Activated naive CD8-positive, alpha-beta T cell treated with anti-CD3 and anti-CD28 coated beads, Interleukin-2, amount 50 U/mL, for 24 hours (primary cell): ENCODE measurements around the gene OGG1.
"Not testable (repeated sequence)": the region's sequence is repeated elsewhere in the genome, so short reads cannot be mapped to it uniquely, and the experiment has no call there.

Source experiments
- ATAC-seq: fragments of 150-1000 bp; cut with Tn5 transposase; one replicate; pipeline ENCODE4 v1.10.0; 2021
- DNase-seq: peaks from one replicate; pipeline ENCODE4 v3.0.0; 2021
- H3K27ac Mint-ChIP-seq: one replicate; pipeline ENCODE4 v1.8.0; 2021; ENCODE audit warnings: mild to moderate bottlenecking, mixed read lengths
- H3K27me3 Mint-ChIP-seq: one replicate; pipeline ENCODE4 v1.8.0; 2021; ENCODE audit warnings: mixed read lengths
- H3K36me3 Mint-ChIP-seq: one replicate; pipeline ENCODE4 v1.8.0; 2021; ENCODE audit warnings: low read depth, mixed read lengths
- H3K4me1 Mint-ChIP-seq: one replicate; pipeline ENCODE4 v1.8.0; 2021; ENCODE audit warnings: mixed read lengths
- H3K4me3 Mint-ChIP-seq: one replicate; pipeline ENCODE4 v1.8.0; 2021; ENCODE audit warnings: mild to moderate bottlenecking, moderate library complexity, mixed read lengths
- H3K9me3 Mint-ChIP-seq: one replicate; pipeline ENCODE4 v1.8.0; 2021; ENCODE audit warnings: mixed read lengths

The OGG1 gene

DNA sequence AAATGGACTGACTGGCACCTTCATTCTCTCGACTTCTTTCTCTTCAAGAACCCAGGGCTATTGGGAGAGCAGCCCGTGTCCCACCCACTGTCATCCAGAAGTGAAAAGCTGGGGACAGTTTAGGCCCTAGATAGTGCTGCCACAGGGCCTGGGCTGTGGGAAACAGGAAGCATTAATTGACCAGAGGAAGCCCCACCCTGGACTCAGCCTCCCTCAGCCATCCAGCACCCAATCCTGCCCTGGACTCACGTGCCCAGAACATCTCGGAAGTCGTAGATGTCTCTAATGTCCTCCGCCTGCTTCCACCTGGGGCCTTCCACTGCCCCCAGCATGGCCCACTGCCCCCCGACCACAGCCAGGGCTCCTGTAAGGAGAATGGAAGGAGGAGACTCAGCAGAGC is 17.7 kb downstream of the OGG1 start:
- no peak overlapping the region for H3K27ac Mint-ChIP-seq

DNA sequence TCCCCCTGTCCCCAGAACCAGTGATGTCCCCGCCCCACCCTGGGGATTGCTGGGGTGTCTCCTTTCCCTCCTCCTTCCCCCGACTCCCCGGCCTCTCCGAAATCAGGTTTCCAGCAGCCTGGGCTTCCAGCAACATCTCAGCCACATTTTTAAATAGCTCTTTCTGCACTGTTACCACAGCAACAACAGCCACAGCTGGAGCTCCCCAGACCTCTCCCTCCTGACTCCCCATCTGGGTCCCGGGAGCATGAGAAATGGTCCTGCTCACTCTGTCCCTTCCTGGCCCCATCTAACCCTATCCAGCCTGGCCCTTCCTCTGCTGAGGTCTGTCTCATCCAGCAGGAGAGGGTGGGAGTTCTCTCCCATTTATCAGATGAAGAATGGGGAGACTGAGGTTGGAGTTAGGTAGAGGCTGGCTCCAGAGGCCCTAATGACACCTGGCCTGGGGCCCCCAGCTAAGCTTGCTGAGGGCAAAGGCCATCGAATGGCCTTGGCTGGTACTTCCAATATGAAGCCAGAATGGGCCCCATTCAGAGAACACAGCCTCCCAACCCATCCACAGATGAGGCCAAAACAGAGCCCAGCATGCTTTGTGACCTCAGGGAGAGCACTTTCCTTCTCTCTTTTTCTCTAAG is 18.5 kb downstream of the OGG1 start:
- peaks cover 31% of the 10 kb centered on the region for H3K4me1 Mint-ChIP-seq
- DNase-seq = no peak
- no peak overlapping the region for H3K4me3 Mint-ChIP-seq
- H3K27ac Mint-ChIP-seq = no peak overlapping the region
- peaks cover 1% of the 10 kb centered on the region for H3K27me3 Mint-ChIP-seq
- ATAC-seq = no peak
- H3K9me3 Mint-ChIP-seq = no peaks in the 10 kb centered on the region
- peaks cover 15% of the 10 kb centered on the region for H3K36me3 Mint-ChIP-seq

More for the DNA sequence above, 17.7 kb downstream of the OGG1 start:
- no peaks in the 10 kb centered on the region for H3K9me3 Mint-ChIP-seq
- no peak overlapping the region for H3K4me3 Mint-ChIP-seq
- H3K27me3 Mint-ChIP-seq = peaks cover 1% of the 10 kb centered on the region
- H3K4me1 Mint-ChIP-seq = peaks cover 31% of the 10 kb centered on the region
- ATAC-seq = no peak
- DNase-seq = no peak
- H3K36me3 Mint-ChIP-seq = peaks cover 15% of the 10 kb centered on the region

- H3K36me3 Mint-ChIP-seq = peaks cover 15% of the 10 kb centered on the region
- H3K4me1 Mint-ChIP-seq = peaks cover 31% of the 10 kb centered on the region
- H3K9me3 Mint-ChIP-seq = no peaks in the 10 kb centered on the region
- peaks cover 1% of the 10 kb centered on the region for H3K27me3 Mint-ChIP-seq
- peak overlapping the region; percentile 80 for H3K4me3 Mint-ChIP-seq
- DNase-seq (no peak), ATAC-seq (no peak)
- peak overlapping the region; percentile 57 for H3K27ac Mint-ChIP-seq
Measured at GRCh38 chr3:9769012-9769411, 19.3 kb downstream of the OGG1 start.

DNA sequence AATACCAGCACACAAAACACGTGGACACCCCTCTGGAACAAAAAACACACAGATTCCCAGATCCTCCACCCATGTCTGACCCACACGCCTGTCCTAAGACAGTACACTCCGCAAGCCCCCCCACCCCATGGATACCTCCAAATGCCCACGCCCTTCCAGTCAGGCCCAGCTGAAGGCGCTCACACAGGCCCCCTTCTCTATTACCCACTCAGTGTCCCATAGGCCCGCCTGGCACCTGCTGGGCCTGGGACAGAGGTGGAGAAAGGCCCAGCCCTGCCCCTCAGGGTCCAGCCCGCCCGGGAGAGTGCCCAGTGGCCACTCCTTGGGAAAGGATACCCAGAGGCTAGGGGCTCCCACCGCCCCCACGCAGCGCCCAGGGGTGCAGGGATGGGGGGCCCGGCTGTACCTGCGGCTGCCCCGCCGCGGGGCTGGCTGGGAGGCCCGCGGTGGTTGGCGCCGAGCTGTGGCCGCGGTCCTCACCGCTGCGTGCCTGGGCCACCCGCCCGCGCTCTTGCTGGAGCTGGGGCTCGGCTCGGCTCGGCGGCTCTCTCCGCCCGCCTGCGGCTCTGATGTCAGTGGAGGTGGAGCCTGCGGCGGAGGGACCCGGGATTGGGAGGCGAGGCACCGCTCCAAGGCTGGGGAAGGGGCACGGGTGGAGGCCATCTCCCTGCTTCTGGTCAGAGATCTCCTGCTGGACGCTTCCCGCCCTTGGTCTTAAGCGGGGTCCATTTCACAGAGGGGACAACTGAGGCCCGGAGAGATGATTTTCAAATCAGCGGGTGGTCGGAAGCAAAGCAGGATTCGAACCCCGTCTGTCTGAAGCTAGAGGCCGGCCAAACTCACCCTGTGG is 19.9 kb downstream of the OGG1 start, which contains the start of gene CAMK1:
CAMK1 (minus strand) TSS at position 522 of the 850 bp plus-strand sequence. CDS start 2,198 bp downstream, outside the sequence.
- Mint-ChIP-seq H3K36me3 (peaks cover 15% of the 10 kb centered on the region), H3K4me3 (peak within 1 kb of the TSS; percentile 80), H3K9me3 (no peaks in the 10 kb centered on the region), H3K27me3 (peaks cover 1% of the 10 kb centered on the region), H3K27ac (peak within 1 kb of the TSS; percentile 57), H3K4me1 (peaks cover 31% of the 10 kb centered on the region)
- DNase-seq (peak; percentile 76), ATAC-seq (peak; percentile 97)

DNA sequence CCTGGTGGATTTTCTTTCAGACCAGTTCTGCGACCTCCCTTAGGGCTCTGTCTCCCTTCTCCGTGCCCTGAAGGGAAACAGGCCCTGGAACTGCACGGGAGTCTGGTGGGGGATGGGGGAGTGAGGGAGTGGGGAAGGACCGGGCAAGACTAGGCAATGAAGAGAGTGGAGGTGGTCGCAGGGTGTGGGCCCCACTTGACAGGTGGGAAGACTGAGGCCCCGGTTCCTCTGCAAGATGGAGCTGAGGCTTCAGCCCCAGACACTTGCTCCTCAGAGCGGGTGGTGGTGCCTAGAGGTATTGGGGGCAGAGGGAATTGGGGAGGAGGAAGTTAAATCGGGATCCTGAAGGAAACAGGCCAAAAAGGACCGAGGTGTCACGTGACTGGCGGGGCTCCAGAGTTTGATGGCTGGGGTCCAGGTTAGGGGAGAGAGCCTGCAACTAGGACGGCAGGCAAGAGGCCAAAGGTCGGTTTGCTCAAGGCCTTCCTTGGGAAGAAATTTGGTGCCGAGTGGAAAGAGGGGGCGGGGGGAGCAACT is 20.6 kb downstream of the OGG1 start:
- Mint-ChIP-seq H3K4me1 (peaks cover 32% of the 10 kb centered on the region), H3K27ac (peak overlapping the region; percentile 56)
- no peak for DNase-seq

DNA sequence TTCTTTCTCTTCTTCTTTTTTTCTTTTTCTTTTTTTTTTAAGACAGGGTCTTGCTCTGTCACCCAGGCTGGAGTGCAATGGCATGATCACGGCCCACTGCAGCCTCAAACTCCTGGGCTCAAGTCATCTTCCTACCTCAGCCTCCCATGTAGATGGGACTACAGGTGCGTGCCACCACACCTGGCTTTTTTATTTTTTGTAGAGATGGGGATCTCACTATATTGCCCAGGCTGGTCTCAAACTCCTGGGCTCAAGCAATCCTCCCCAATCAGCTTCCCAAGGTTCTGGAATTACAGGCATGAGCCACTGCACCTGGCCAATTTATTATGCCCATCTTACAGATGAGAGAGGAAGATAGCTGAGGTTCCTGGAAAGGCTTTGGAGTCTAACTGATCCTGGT is 21.3 kb downstream of the OGG1 start:
- H3K4me1 Mint-ChIP-seq = peaks cover 35% of the 10 kb centered on the region
- not testable (repeated sequence) for ATAC-seq, H3K27me3 Mint-ChIP-seq, H3K27ac Mint-ChIP-seq, H3K36me3 Mint-ChIP-seq, DNase-seq, H3K9me3 Mint-ChIP-seq
- peak overlapping the region; percentile 63 for H3K4me3 Mint-ChIP-seq

More for the DNA sequence above, 20.6 kb downstream of the OGG1 start:
- Mint-ChIP-seq H3K27me3 (peaks cover 1% of the 10 kb centered on the region), H3K36me3 (peaks cover 11% of the 10 kb centered on the region), H3K9me3 (no peaks in the 10 kb centered on the region), H3K4me3 (peak overlapping the region; percentile 63)
- no peak for ATAC-seq

GRCh38 chr3:9776896-9777693 is 27.3 kb downstream of the OGG1 start:
- ATAC-seq = no peak
- peaks cover 19% of the 10 kb centered on the region for H3K36me3 Mint-ChIP-seq
- peaks cover 60% of the 10 kb centered on the region for H3K4me1 Mint-ChIP-seq
- H3K4me3 Mint-ChIP-seq = peak overlapping the region; percentile 10
- peak overlapping the region; percentile 89 for H3K27ac Mint-ChIP-seq
- no peak for DNase-seq
- no peaks in the 10 kb centered on the region for H3K27me3 Mint-ChIP-seq
- no peaks in the 10 kb centered on the region for H3K9me3 Mint-ChIP-seq

- peaks cover 24% of the 10 kb centered on the region for H3K36me3 Mint-ChIP-seq
- H3K4me3 Mint-ChIP-seq = peak overlapping the region; percentile 10
- H3K27me3 Mint-ChIP-seq = no peaks in the 10 kb centered on the region
- peak overlapping the region; percentile 89 for H3K27ac Mint-ChIP-seq
- peaks cover 65% of the 10 kb centered on the region for H3K4me1 Mint-ChIP-seq
- DNase-seq (no peak), ATAC-seq (peak; percentile 45)
- no peaks in the 10 kb centered on the region for H3K9me3 Mint-ChIP-seq
Measured at GRCh38 chr3:9777694-9778021, 27.9 kb downstream of the OGG1 start.

- peak overlapping the region; percentile 42 for H3K4me3 Mint-ChIP-seq
- peak overlapping the region; percentile 89 for H3K27ac Mint-ChIP-seq
- peaks cover 69% of the 10 kb centered on the region for H3K4me1 Mint-ChIP-seq
- no peaks in the 10 kb centered on the region for H3K9me3 Mint-ChIP-seq
- no peaks in the 10 kb centered on the region for H3K27me3 Mint-ChIP-seq
- ATAC-seq = peak; percentile 85
- peaks cover 28% of the 10 kb centered on the region for H3K36me3 Mint-ChIP-seq
- peak; percentile 68 for DNase-seq
Measured at GRCh38 chr3:9778143-9779074, 28.7 kb downstream of the OGG1 start.

- DNase-seq (no peak), ATAC-seq (no peak)
- peaks cover 69% of the 10 kb centered on the region for H3K4me1 Mint-ChIP-seq
- no peaks in the 10 kb centered on the region for H3K9me3 Mint-ChIP-seq
- H3K4me3 Mint-ChIP-seq = peak overlapping the region; percentile 42
- H3K27ac Mint-ChIP-seq = peak overlapping the region; percentile 89
- H3K27me3 Mint-ChIP-seq = no peaks in the 10 kb centered on the region
- H3K36me3 Mint-ChIP-seq = peaks cover 35% of the 10 kb centered on the region
Measured at GRCh38 chr3:9779075-9779593, 29.4 kb downstream of the OGG1 start.

DNA sequence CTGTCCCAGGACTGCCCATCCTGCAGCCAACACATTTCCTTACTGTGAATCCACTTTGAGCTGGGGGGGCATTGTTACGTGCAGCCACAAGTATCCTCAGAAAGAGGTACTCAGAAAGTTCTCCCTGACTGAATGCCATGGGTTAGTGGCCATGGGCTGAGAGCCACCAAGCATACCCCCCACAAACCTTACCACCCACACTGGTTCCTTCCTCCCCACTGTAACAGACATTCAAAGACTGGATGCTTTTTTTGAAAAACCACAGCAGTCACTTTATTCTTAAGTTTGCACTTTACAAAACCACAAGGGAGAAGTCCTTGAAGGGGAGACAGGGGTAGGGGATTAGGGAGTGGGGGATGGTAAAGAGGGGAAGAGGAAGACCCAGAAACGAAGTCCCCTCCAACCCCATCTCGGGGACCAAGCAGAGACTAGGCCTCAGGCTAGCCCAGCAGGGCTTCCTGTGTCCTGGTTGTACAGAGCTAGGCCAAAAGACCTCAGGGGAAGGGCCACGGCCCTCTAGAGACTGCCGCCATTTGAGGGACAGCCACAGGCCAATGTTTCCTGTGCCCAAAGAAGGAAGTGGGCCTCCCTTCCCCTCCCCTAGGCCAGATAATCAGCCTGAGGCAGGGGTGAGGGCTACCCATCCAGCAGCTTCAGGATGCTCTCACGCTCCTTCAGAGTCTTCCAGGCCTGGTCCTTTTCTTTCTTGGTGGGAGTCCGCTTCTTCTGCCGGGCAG is 30.1 kb downstream of the OGG1 start:
- DNase-seq (peak; percentile 65), ATAC-seq (peak; percentile 64)
- Mint-ChIP-seq H3K9me3 (no peaks in the 10 kb centered on the region), H3K4me1 (peaks cover 69% of the 10 kb centered on the region), H3K36me3 (peaks cover 37% of the 10 kb centered on the region), H3K4me3 (peak overlapping the region; percentile 42), H3K27ac (peak overlapping the region; percentile 89), H3K27me3 (no peaks in the 10 kb centered on the region)

- H3K9me3 Mint-ChIP-seq = no peaks in the 10 kb centered on the region
- peak overlapping the region; percentile 89 for H3K27ac Mint-ChIP-seq
- H3K27me3 Mint-ChIP-seq = no peaks in the 10 kb centered on the region
- H3K36me3 Mint-ChIP-seq = peaks cover 43% of the 10 kb centered on the region
- ATAC-seq (no peak), DNase-seq (no peak)
- peak overlapping the region; percentile 42 for H3K4me3 Mint-ChIP-seq
- peaks cover 66% of the 10 kb centered on the region for H3K4me1 Mint-ChIP-seq
Measured at GRCh38 chr3:9780458-9780812, 30.7 kb downstream of the OGG1 start.

DNA sequence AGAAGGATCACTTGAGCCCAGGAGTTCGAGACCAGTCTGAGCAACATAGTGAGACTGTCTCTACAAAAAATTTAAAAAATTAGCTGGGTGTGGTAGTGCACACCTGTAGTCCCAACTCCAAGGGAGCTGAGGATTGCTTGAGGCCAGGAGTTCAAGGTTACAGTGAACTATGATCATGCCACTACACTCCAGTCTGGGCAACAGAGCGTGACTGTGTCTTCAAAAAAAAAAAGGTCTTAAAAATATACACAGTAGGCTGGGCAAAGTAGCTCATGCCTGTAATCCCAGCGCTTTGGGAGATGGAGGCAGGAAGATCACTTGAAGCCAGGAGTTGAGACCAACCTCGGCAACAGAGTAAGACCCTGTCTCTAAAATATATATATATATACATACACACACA is 31.2 kb downstream of the OGG1 start:
- Mint-ChIP-seq H3K4me3 (peak overlapping the region; percentile 42), H3K4me1 (peaks cover 67% of the 10 kb centered on the region), H3K36me3 (peaks cover 47% of the 10 kb centered on the region)

More for the DNA sequence above, 31.2 kb downstream of the OGG1 start:
- no peak for DNase-seq
- H3K9me3 Mint-ChIP-seq = no peaks in the 10 kb centered on the region
- no peaks in the 10 kb centered on the region for H3K27me3 Mint-ChIP-seq
- no peak for ATAC-seq
- peak overlapping the region; percentile 89 for H3K27ac Mint-ChIP-seq
